Caco-2 (cell line): Measurements from ENCODE around the gene GPR27. TPM values are rescaled to one million over a fixed set of nuclear protein-coding genes. Genes with fewer than 3 reads are reported as not detected.

Source experiments
- BruUV-seq: library from RNA; stranded (reverse); fragments of 400-500 nt; replicated peaks from 2 replicates; lab custom pipeline; 2021; lab: Mats Ljungman, UMichigan
- CTCF ChIA-PET: fragments of 300-600 bp; sonication (Branson Sonifier 250); formaldehyde crosslinking; loops from one replicate; lab custom pipeline; 2022; ENCODE audit warnings: antibody characterized with exemption; lab: Charles Lee
- POLR2A ChIA-PET: fragments of 300-600 bp; sonication (Branson Sonifier 250); formaldehyde crosslinking; loops from one replicate; lab custom pipeline; 2022; ENCODE audit warnings: antibody characterized with exemption; lab: Charles Lee
- DNase-seq, 2 experiments: peaks; one replicate each; pipeline versions ENCODE4 v3.0.0 to v3.0.0-alpha.2; 2020 to 2022
- H3K27me3 ChIP-seq: replicated peaks from 2 replicates; pipeline ENCODE4 v1.6.0; 2011; ENCODE audit warnings: low read length; ENCODE audit not compliant: control insufficient read depth, insufficient read depth
- H3K36me3 ChIP-seq: 2 replicates; pipeline ENCODE4 v1.5.1; 2011; ENCODE audit warnings: low read length; ENCODE audit not compliant: control insufficient read depth, insufficient read depth
- H3K4me1 ChIP-seq: fragments of 250-450 bp; sonication (Bioruptor Pico); 2 replicates; pipeline ENCODE4 v1.5.1; 2020; ENCODE audit warnings: mild to moderate bottlenecking
- H3K4me3 ChIP-seq: 2 replicates; pipeline ENCODE4 v1.5.1; 2011; ENCODE audit warnings: low read depth, mild to moderate bottlenecking, control low read depth, low read length
- H3K9me3 ChIP-seq: fragments of 250-450 bp; sonication (Bioruptor Pico); 2 replicates; pipeline ENCODE4 v1.5.1; 2020; ENCODE audit warnings: mild to moderate bottlenecking, moderate library complexity
- H3K27ac Mint-ChIP-seq: one replicate; pipeline ENCODE4 v1.8.0; 2022; ENCODE audit warnings: mixed read lengths; ENCODE audit not compliant: unreplicated experiment
- H3K27me3 Mint-ChIP-seq: one replicate; pipeline ENCODE4 v1.8.0; 2022; ENCODE audit warnings: mixed read lengths; ENCODE audit not compliant: insufficient read depth, unreplicated experiment
- H3K36me3 Mint-ChIP-seq: one replicate; pipeline ENCODE4 v1.8.0; 2022; ENCODE audit warnings: mild to moderate bottlenecking, mixed read lengths; ENCODE audit not compliant: insufficient read depth, unreplicated experiment
- H3K4me1 Mint-ChIP-seq: one replicate; pipeline ENCODE4 v1.8.0; 2022; ENCODE audit warnings: low read depth, mixed read lengths; ENCODE audit not compliant: unreplicated experiment
- H3K4me3 Mint-ChIP-seq: one replicate; pipeline ENCODE4 v1.8.0; 2022; ENCODE audit warnings: mild to moderate bottlenecking, moderate library complexity, mixed read lengths; ENCODE audit not compliant: unreplicated experiment
- H3K9me3 Mint-ChIP-seq: one replicate; pipeline ENCODE4 v1.8.0; 2022; ENCODE audit warnings: mixed read lengths; ENCODE audit not compliant: unreplicated experiment
- intact Hi-C: fragments of 100-400 bp; cut with micrococcal nuclease; formaldehyde crosslinking; loops from one replicate; pipeline ENCODE4 v1.10.0; 2022; ENCODE audit not compliant: unreplicated experiment
- total RNA-seq: library from RNA; stranded (reverse); gene quantifications from 2 replicates; pipeline ENCODE4 v1.2.3, GENCODE V29; 2022
- TF ChIP-seq, protein P1 (sequence below), 2 experiments: fragments of 200-600 bp in 1 of 2; IDR thresholded peaks; 1 replicate in 1 of 2; 2 replicates in 1 of 2; pipeline versions ENCODE4 v1.5.1 to v1.8.0; 2011 to 2022; ENCODE audit warnings: antibody characterized with exemption in 1 of 2, control low read depth in 1 of 2, inconsistent platforms in 1 of 2, low read depth in 1 of 2, low read length in 1 of 2, mild to moderate bottlenecking in 1 of 2, moderate library complexity in 1 of 2; ENCODE audit not compliant: insufficient read depth in 1 of 2, severe bottlenecking in 1 of 2, unreplicated experiment in 1 of 2

The GPR27 gene
- total RNA-seq, 1 experiment from 2014 or later = 0.39 TPM

- no TSS peak for BruUV-seq
- Mint-ChIP-seq H3K9me3 (no peaks in the 10 kb centered on the region), H3K4me1 (no peaks in the 10 kb centered on the region), H3K36me3 (no peaks in the 10 kb centered on the region), H3K27me3 (no peaks in the 10 kb centered on the region), H3K4me3 (no peak overlapping the region), H3K27ac (no peak overlapping the region)
- ChIA-PET POLR2A (no interaction called here), CTCF (interaction anchor here (0.5 to 1.6 kb wide), 5 partner anchors 9 to 772 kb away, joined by 3 to 12 read pairs (median 5); no protein-coding TSS in a partner anchor)
- TF ChIP-seq, protein P1, sequence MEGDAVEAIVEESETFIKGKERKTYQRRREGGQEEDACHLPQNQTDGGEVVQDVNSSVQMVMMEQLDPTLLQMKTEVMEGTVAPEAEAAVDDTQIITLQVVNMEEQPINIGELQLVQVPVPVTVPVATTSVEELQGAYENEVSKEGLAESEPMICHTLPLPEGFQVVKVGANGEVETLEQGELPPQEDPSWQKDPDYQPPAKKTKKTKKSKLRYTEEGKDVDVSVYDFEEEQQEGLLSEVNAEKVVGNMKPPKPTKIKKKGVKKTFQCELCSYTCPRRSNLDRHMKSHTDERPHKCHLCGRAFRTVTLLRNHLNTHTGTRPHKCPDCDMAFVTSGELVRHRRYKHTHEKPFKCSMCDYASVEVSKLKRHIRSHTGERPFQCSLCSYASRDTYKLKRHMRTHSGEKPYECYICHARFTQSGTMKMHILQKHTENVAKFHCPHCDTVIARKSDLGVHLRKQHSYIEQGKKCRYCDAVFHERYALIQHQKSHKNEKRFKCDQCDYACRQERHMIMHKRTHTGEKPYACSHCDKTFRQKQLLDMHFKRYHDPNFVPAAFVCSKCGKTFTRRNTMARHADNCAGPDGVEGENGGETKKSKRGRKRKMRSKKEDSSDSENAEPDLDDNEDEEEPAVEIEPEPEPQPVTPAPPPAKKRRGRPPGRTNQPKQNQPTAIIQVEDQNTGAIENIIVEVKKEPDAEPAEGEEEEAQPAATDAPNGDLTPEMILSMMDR (IDR thresholded peaks at IDR 0.05; ENCODE audit: insufficient read depth in 1 of 2, low read depth in 1 of 2, low read length in 1 of 2, severe bottlenecking in 1 of 2, unreplicated experiment in 1 of 2) = peak; percentile 38 to 57
- peak in 1 of 2 experiments; percentile 29 for DNase-seq
- Histone ChIP-seq H3K4me1 (peaks cover 9% of the 10 kb centered on the region), H3K4me3 (no peak overlapping the region), H3K36me3 (no peaks in the 10 kb centered on the region; the same call in 1 of the 2 replicates), H3K27me3 (no peaks in the 10 kb centered on the region), H3K9me3 (no peaks in the 10 kb centered on the region)
- intact Hi-C loops = loop anchor here (1.0 to 10.0 kb wide), 3 partner anchors 148 to 244 kb away; no protein-coding TSS in a partner anchor
These were observed 42.7 kb upstream of the GPR27 start for GRCh38 chr3:71710906-71711494.

DNA sequence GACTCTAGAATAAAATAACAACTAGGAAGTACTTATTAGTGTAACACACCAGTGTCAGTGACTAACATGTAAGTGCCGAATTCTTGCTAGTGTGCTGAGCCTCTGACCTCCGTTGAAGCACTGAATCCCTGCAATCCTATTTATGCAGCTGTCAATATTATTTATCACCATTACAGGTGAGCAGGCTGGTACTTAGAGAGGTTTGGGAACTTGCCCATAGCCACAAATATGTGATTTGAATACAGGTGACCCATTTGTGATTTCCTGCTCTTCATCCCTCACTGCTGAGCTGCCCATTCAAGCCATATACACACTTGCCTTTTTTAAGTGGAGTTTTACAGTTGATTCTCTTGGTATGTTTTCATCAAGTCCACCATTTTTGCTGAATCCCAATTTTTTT lies 40.6 kb upstream of the GPR27 start:
- H3K27me3 ChIP-seq = no peaks in the 10 kb centered on the region; the same call in 1 of the 2 replicates
- POLR2A ChIA-PET = no interaction called here
- Mint-ChIP-seq H3K4me1 (no peaks in the 10 kb centered on the region), H3K27ac (no peak overlapping the region), H3K4me3 (no peak overlapping the region), H3K9me3 (no peaks in the 10 kb centered on the region), H3K36me3 (no peaks in the 10 kb centered on the region), H3K27me3 (no peaks in the 10 kb centered on the region)
- H3K4me3 ChIP-seq = no peak overlapping the region
- TF ChIP-seq, protein P1 (IDR thresholded peaks at IDR 0.05; ENCODE audit: insufficient read depth in 1 of 2, low read depth in 1 of 2, low read length in 1 of 2, severe bottlenecking in 1 of 2, unreplicated experiment in 1 of 2) = no peak
- H3K4me1 ChIP-seq = peaks cover 1% of the 10 kb centered on the region; the same call in 1 of the 2 replicates
- CTCF ChIA-PET = no interaction called here
- no peak for DNase-seq
- no peaks in the 10 kb centered on the region; the same call in 1 of the 2 replicates for H3K36me3 ChIP-seq
- intact Hi-C loops = loop anchor here (5.0 to 10.0 kb wide), 2 partner anchors 164 to 242 kb away; no protein-coding TSS in a partner anchor
- no TSS peak for BruUV-seq
- H3K9me3 ChIP-seq = no peaks in the 10 kb centered on the region

DNA sequence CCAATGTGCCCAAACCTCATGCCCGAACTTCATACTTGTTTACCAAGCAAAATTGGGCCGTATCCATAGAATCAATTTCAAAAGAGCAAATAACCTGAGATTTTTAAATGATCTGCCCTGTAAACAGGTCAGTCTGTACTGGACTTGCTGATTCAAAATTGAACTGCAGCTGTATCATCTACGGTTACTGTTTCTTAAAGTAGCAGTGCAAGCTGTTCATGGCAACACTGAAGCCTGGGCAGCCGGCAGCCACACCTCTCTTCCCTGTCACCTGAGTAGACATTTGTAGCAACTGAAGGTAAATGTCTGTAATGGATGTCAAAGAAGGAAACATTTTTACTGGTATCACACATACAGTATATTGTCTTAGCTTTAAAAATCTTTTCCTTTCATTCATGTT lies 39.1 kb upstream of the GPR27 start:
- H3K4me1 ChIP-seq = no peaks in the 10 kb centered on the region
- no peak overlapping the region for H3K4me3 Mint-ChIP-seq
- BruUV-seq = no TSS peak
- H3K4me3 ChIP-seq = no peak overlapping the region
- H3K4me1 Mint-ChIP-seq = no peaks in the 10 kb centered on the region
- ChIA-PET CTCF (no interaction called here), POLR2A (no interaction called here)
- H3K36me3 Mint-ChIP-seq = no peaks in the 10 kb centered on the region
- H3K27me3 Mint-ChIP-seq = peaks cover 5% of the 10 kb centered on the region
- no peaks in the 10 kb centered on the region; the same call in 1 of the 2 replicates for H3K36me3 ChIP-seq
- TF ChIP-seq, protein P1 (IDR thresholded peaks at IDR 0.05; ENCODE audit: insufficient read depth in 1 of 2, low read depth in 1 of 2, low read length in 1 of 2, severe bottlenecking in 1 of 2, unreplicated experiment in 1 of 2) = no peak
- no peaks in the 10 kb centered on the region; the same call in 1 of the 2 replicates for H3K27me3 ChIP-seq
- DNase-seq = no peak
- intact Hi-C loops = loop anchor here (5.0 to 10.0 kb wide), 2 partner anchors 163 to 240 kb away; no protein-coding TSS in a partner anchor
- no peak overlapping the region for H3K27ac Mint-ChIP-seq
- H3K9me3 Mint-ChIP-seq = no peaks in the 10 kb centered on the region
- H3K9me3 ChIP-seq = no peaks in the 10 kb centered on the region
